Cardiac muscle cell (in vitro differentiated cells and primary cell): ENCODE data around the gene RFT1. TPM values are rescaled to one million over a fixed set of nuclear protein-coding genes. Genes with fewer than 3 reads are reported as not detected.

Experiments
- DNase-seq, 2 donors: peaks; one replicate each; pipeline versions ENCODE4 v3.0.0 to v3.0.0-alpha.2; 2010 to 2017; ENCODE audit warnings: low read depth in 1 of 2, low spot score in 1 of 2
- H3K27ac ChIP-seq: fragments of 200-600 bp; sonication (generic); 2 replicates; pipeline ENCODE4 v1.5.1; 2016
- H3K27me3 ChIP-seq: fragments of 200-600 bp; sonication (generic); 2 replicates; pipeline ENCODE4 v1.6.0; 2016; ENCODE audit warnings: control low read depth
- H3K36me3 ChIP-seq: fragments of 200-600 bp; sonication (generic); 2 replicates; pipeline ENCODE4 v1.5.1; 2016; ENCODE audit warnings: control low read depth
- H3K4me1 ChIP-seq: fragments of 200-600 bp; sonication (generic); 2 replicates; pipeline ENCODE4 v1.8.1; 2017; ENCODE audit warnings: low read depth, mild to moderate bottlenecking, mixed run types
- H3K4me3 ChIP-seq: fragments of 200-600 bp; sonication (generic); 2 replicates; pipeline ENCODE4 v1.5.1; 2016; ENCODE audit warnings: mild to moderate bottlenecking
- H3K9me3 ChIP-seq: fragments of 200-600 bp; sonication (generic); 2 replicates; pipeline ENCODE4 v1.5.1; 2017; ENCODE audit warnings: low read depth, mild to moderate bottlenecking, control low read depth
- polyA plus RNA-seq: library from polyadenylated mRNA; unstranded; fragments of >200 nt; fragmentation: Nextera tagmentation; extraction: Ambion mirVana; gene quantifications from 2 replicates; pipeline ENCODE4 v1.2.1, GENCODE V29; 2016
- total RNA-seq: library from RNA; depleted of rRNA; stranded (reverse); fragments of >200 nt; gene quantifications from 2 replicates; pipeline ENCODE4 v1.2.3, GENCODE V29; 2016
- TF ChIP-seq, protein P1 (sequence below): IDR thresholded peaks from 2 replicates; pipeline ENCODE4 v1.5.1; 2012; ENCODE audit warnings: low read depth, mild to moderate bottlenecking, low read length

Gene RFT1
- total and polyA plus RNA-seq, 2 experiments from 2014 or later, result 8.1 to 16.1 TPM

DNA sequence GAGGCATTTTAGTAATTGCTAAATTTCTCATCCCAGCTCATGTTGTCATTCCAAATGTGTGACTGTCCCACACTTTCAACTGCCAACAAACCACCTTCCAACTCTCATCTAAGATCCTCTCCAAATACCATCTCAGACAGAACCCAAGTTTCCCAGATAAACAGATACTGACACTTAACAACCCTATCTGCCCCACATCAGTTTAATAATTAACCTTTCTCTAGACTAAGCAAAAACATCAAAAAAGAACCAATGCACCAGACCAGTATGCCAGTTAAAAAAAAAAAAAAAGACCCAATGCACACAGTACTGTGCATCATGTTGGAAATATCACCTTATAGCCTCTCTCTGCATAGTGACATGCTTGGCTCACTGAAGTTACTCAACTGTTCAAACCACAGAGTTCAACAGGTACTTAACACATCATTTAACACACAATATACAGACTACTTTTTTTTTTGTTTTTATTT lies 89.8 kb downstream of the RFT1 start:
- TF ChIP-seq, protein P1, sequence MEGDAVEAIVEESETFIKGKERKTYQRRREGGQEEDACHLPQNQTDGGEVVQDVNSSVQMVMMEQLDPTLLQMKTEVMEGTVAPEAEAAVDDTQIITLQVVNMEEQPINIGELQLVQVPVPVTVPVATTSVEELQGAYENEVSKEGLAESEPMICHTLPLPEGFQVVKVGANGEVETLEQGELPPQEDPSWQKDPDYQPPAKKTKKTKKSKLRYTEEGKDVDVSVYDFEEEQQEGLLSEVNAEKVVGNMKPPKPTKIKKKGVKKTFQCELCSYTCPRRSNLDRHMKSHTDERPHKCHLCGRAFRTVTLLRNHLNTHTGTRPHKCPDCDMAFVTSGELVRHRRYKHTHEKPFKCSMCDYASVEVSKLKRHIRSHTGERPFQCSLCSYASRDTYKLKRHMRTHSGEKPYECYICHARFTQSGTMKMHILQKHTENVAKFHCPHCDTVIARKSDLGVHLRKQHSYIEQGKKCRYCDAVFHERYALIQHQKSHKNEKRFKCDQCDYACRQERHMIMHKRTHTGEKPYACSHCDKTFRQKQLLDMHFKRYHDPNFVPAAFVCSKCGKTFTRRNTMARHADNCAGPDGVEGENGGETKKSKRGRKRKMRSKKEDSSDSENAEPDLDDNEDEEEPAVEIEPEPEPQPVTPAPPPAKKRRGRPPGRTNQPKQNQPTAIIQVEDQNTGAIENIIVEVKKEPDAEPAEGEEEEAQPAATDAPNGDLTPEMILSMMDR, result no peak
- no peaks in the 10 kb centered on the region for H3K9me3 ChIP-seq
- no peak for DNase-seq

DNA sequence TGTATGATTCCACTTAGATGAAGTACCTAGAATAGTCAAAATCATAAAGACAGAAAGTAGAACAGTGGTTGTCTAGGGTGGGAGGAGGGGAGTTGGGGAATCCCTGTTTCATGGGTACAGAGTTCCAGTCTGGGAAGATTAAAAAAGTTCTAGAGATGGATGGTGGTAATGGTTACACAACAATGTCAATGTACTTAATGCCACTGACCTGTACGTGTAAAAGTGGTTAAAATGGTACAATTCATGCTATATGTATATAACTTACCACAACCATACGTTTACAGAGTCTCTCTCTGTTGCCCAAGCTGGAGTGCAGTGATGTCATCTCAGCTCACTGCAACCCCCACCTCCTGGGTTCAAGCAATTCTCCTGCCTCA lies 90.9 kb downstream of the RFT1 start:
- no peak for DNase-seq
- no peak overlapping the region for H3K27ac ChIP-seq
- TF ChIP-seq, protein P1, result no peak
- H3K9me3 ChIP-seq, result no peaks in the 10 kb centered on the region
- peaks cover 31% of the 10 kb centered on the region for H3K27me3 ChIP-seq
- no peak overlapping the region for H3K4me3 ChIP-seq
- no peaks in the 10 kb centered on the region for H3K4me1 ChIP-seq
- H3K36me3 ChIP-seq, result no peaks in the 10 kb centered on the region

More for the DNA sequence above, 89.8 kb downstream of the RFT1 start:
- H3K27ac ChIP-seq, result no peak overlapping the region
- H3K4me3 ChIP-seq, result no peak overlapping the region
- H3K27me3 ChIP-seq, result peaks cover 37% of the 10 kb centered on the region
- H3K36me3 ChIP-seq, result no peaks in the 10 kb centered on the region
- no peaks in the 10 kb centered on the region for H3K4me1 ChIP-seq

DNA sequence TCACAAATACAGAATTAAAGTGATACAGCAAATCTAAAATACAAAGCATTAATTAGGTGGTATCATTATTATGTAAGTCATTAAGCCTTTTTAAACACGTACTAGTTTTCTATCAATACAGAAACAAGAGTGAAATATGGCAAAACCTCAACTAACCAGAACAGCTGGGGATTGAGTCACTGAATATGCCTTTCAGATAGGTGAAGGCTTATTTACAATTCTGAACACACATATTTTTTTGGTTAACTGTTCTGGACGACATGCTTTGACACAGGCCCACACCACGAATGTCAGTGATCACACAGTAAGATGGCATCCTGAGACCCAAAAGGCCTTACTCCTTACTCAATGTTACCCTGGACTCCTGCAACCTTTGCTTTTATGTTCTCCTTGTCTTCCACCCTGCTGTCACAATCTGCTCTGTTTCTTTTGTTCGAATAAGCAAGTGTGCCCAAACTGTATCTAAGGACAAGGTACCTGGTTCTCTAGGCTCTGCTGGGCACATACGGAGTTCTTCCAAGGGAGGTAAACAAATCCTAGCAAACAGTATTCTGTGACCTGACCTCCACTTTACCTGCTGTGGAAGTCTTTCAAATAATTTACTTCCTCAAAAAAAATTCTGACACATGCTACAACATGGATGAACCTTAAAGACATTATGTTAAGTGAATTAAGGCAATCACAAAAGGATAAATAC lies 91.4 kb downstream of the RFT1 start:
- Histone ChIP-seq H3K4me3 (no peak overlapping the region), H3K27ac (no peak overlapping the region), H3K4me1 (no peaks in the 10 kb centered on the region), H3K36me3 (no peaks in the 10 kb centered on the region), H3K27me3 (peaks cover 25% of the 10 kb centered on the region), H3K9me3 (no peaks in the 10 kb centered on the region)
- TF ChIP-seq, protein P1, result no peak
- DNase-seq, result no peak

Other genes starting within 250 kb of the RFT1 start
- gene STIMATE, start 232.9 kb downstream of the RFT1 start, total RNA-seq, result 9.0 and 17.4 TPM in 2 replicates
- 4.8 and 7.3 TPM in 2 replicates for gene STIMATE, start 232.9 kb downstream of the RFT1 start, polyA plus RNA-seq
- 3.1 and 6.1 TPM in 2 replicates for gene SFMBT1, start 84.4 kb downstream of the RFT1 start, total RNA-seq
- 3.4 and 4.2 TPM in 2 replicates for gene SFMBT1, start 84.4 kb downstream of the RFT1 start, polyA plus RNA-seq
- 0.70 and 1.3 TPM in 2 replicates for gene PRKCD, start 30.8 kb upstream of the RFT1 start, total RNA-seq
- gene PRKCD, start 30.8 kb upstream of the RFT1 start, polyA plus RNA-seq, result 3.4 and 3.9 TPM in 2 replicates
- gene TKT, start 125.6 kb upstream of the RFT1 start, total RNA-seq, result 112 and 119 TPM in 2 replicates
- gene TKT, start 125.6 kb upstream of the RFT1 start, polyA plus RNA-seq, result 70.9 and 73.6 TPM in 2 replicates
- 23.0 and 34.3 TPM in 2 replicates for gene DCP1A, start 217.1 kb upstream of the RFT1 start, total RNA-seq
- 67.0 and 107 TPM in 2 replicates for gene DCP1A, start 217.1 kb upstream of the RFT1 start, polyA plus RNA-seq